Muscle layer of colon (tissue), 2 donors: ENCODE results near the gene TLR10.

Experiments
- H3K27ac ChIP-seq: one replicate; pipeline ENCODE4 v1.7.0; 2013; ENCODE audit warnings: low read depth, mild to moderate bottlenecking, low read length, moderate library complexity
- H3K27me3 ChIP-seq, 2 donors: one replicate each; pipeline ENCODE4 v1.7.0; 2013; ENCODE audit warnings: low read length in 2 of 2, mild to moderate bottlenecking in 2 of 2; ENCODE audit not compliant: insufficient read depth in 2 of 2, control insufficient read depth in 1 of 2
- H3K36me3 ChIP-seq: one replicate; pipeline ENCODE4 v1.7.0; 2013; ENCODE audit warnings: mild to moderate bottlenecking, low read length; ENCODE audit not compliant: insufficient read depth
- H3K4me1 ChIP-seq: one replicate; pipeline ENCODE4 v1.7.0; 2013; ENCODE audit warnings: mild to moderate bottlenecking, low read length; ENCODE audit not compliant: insufficient read depth
- H3K4me3 ChIP-seq, 2 donors: one replicate each; pipeline ENCODE4 v1.7.0; 2013; ENCODE audit warnings: low read length in 2 of 2, low read depth in 1 of 2, mild to moderate bottlenecking in 1 of 2, moderate library complexity in 1 of 2
- H3K9ac ChIP-seq: one replicate; pipeline ENCODE4 v1.7.0; 2013; ENCODE audit warnings: low read length
- H3K9me3 ChIP-seq: one replicate; pipeline ENCODE4 v1.7.0; 2013; ENCODE audit warnings: mild to moderate bottlenecking, low read length
- donor health status: abdominal sarcoma.
- donor health status: Adenocarcinoma of cecum.

TLR10 gene

GRCh38 chr4:38800366-38800765, 17.6 kb upstream of the TLR10 start:
- no peak overlapping the region for H3K4me3 ChIP-seq
- no peak overlapping the region for H3K27ac ChIP-seq
- H3K9me3 ChIP-seq: no peaks in the 10 kb centered on the region

GRCh38 chr4:38795087-38795486, 12.3 kb upstream of the TLR10 start:
- Histone ChIP-seq H3K36me3 (peaks cover 4% of the 10 kb centered on the region), H3K27me3 (no peaks in the 10 kb centered on the region), H3K9ac (no peak overlapping the region), H3K27ac (no peak overlapping the region), H3K4me1 (no peaks in the 10 kb centered on the region), H3K4me3 (no peak overlapping the region), H3K9me3 (no peaks in the 10 kb centered on the region)

More at GRCh38 chr4:38800366-38800765, 17.6 kb upstream of the TLR10 start:
- H3K4me1 ChIP-seq: no peaks in the 10 kb centered on the region
- H3K9ac ChIP-seq: no peak overlapping the region
- H3K36me3 ChIP-seq: peaks cover 4% of the 10 kb centered on the region
- no peaks in the 10 kb centered on the region for H3K27me3 ChIP-seq

GRCh38 chr4:38794051-38794450, 11.3 kb upstream of the TLR10 start:
- Histone ChIP-seq H3K4me1 (no peaks in the 10 kb centered on the region), H3K4me3 (no peak overlapping the region), H3K36me3 (peaks cover 4% of the 10 kb centered on the region), H3K27ac (no peak overlapping the region), H3K27me3 (no peaks in the 10 kb centered on the region), H3K9ac (no peak overlapping the region), H3K9me3 (no peaks in the 10 kb centered on the region)

- Histone ChIP-seq H3K9ac (no peak overlapping the region), H3K36me3 (no peaks in the 10 kb centered on the region), H3K4me3 (no peak overlapping the region), H3K4me1 (no peaks in the 10 kb centered on the region), H3K27ac (no peak overlapping the region), H3K9me3 (no peaks in the 10 kb centered on the region), H3K27me3 (no peaks in the 10 kb centered on the region)
These were observed 8.2 kb upstream of the TLR10 start for GRCh38 chr4:38791010-38791409.

GRCh38 chr4:38788317-38788716, 5.5 kb upstream of the TLR10 start:
- no peak overlapping the region for H3K9ac ChIP-seq
- no peak overlapping the region for H3K27ac ChIP-seq
- H3K4me1 ChIP-seq: no peaks in the 10 kb centered on the region
- H3K36me3 ChIP-seq: no peaks in the 10 kb centered on the region
- H3K27me3 ChIP-seq: no peaks in the 10 kb centered on the region
- H3K4me3 ChIP-seq: no peak overlapping the region
- no peaks in the 10 kb centered on the region for H3K9me3 ChIP-seq

GRCh38 chr4:38787693-38788092, 4.9 kb upstream of the TLR10 start:
- Histone ChIP-seq H3K9ac (no peak overlapping the region), H3K36me3 (no peaks in the 10 kb centered on the region), H3K27ac (no peak overlapping the region), H3K9me3 (no peaks in the 10 kb centered on the region), H3K27me3 (no peaks in the 10 kb centered on the region), H3K4me1 (no peaks in the 10 kb centered on the region), H3K4me3 (no peak overlapping the region)

- no peaks in the 10 kb centered on the region for H3K27me3 ChIP-seq
- H3K36me3 ChIP-seq: no peaks in the 10 kb centered on the region
- H3K9ac ChIP-seq: no peak overlapping the region
- no peak overlapping the region for H3K27ac ChIP-seq
- H3K9me3 ChIP-seq: no peaks in the 10 kb centered on the region
- no peaks in the 10 kb centered on the region for H3K4me1 ChIP-seq
- no peak overlapping the region for H3K4me3 ChIP-seq
These were observed 3.2 kb upstream of the TLR10 start for GRCh38 chr4:38785901-38786402.

- Histone ChIP-seq H3K4me3 (no peak overlapping the region), H3K27ac (no peak overlapping the region), H3K4me1 (no peaks in the 10 kb centered on the region), H3K27me3 (no peaks in the 10 kb centered on the region), H3K9me3 (no peaks in the 10 kb centered on the region), H3K36me3 (no peaks in the 10 kb centered on the region), H3K9ac (no peak overlapping the region)
These were observed 2.4 kb upstream of the TLR10 start for GRCh38 chr4:38785041-38785790.

- no peak overlapping the region for H3K27ac ChIP-seq
These were observed 1.4 kb upstream of the TLR10 start for GRCh38 chr4:38784141-38784540.

GRCh38 chr4:38783109-38783460, 295 bp upstream of the TLR10 start:
- H3K27me3 ChIP-seq: no peaks in the 10 kb centered on the region

More at GRCh38 chr4:38784141-38784540, 1.4 kb upstream of the TLR10 start:
- no peak overlapping the region for H3K4me3 ChIP-seq
- no peak overlapping the region for H3K9ac ChIP-seq
- no peaks in the 10 kb centered on the region for H3K9me3 ChIP-seq
- H3K36me3 ChIP-seq: no peaks in the 10 kb centered on the region
- H3K4me1 ChIP-seq: no peaks in the 10 kb centered on the region
- H3K27me3 ChIP-seq: no peaks in the 10 kb centered on the region

GRCh38 chr4:38781854-38782261, 932 bp downstream of the TLR10 start:
- no peaks in the 10 kb centered on the region for H3K9me3 ChIP-seq
- H3K27me3 ChIP-seq: no peaks in the 10 kb centered on the region
- H3K36me3 ChIP-seq: no peaks in the 10 kb centered on the region
- no peaks in the 10 kb centered on the region for H3K4me1 ChIP-seq
- H3K4me3 ChIP-seq: no peak overlapping the region
- H3K9ac ChIP-seq: no peak overlapping the region
- no peak overlapping the region for H3K27ac ChIP-seq

More at GRCh38 chr4:38783109-38783460, 295 bp upstream of the TLR10 start:
- H3K4me1 ChIP-seq: no peaks in the 10 kb centered on the region
- H3K4me3 ChIP-seq: no peak overlapping the region
- no peak overlapping the region for H3K27ac ChIP-seq
- no peaks in the 10 kb centered on the region for H3K9me3 ChIP-seq
- no peak overlapping the region for H3K9ac ChIP-seq
- no peaks in the 10 kb centered on the region for H3K36me3 ChIP-seq
